ENCODE data around the gene MARK3.
A peak's percentile ranks its signal among the peaks of the same experiment; 100 is the strongest.

The MARK3 gene

DNA sequence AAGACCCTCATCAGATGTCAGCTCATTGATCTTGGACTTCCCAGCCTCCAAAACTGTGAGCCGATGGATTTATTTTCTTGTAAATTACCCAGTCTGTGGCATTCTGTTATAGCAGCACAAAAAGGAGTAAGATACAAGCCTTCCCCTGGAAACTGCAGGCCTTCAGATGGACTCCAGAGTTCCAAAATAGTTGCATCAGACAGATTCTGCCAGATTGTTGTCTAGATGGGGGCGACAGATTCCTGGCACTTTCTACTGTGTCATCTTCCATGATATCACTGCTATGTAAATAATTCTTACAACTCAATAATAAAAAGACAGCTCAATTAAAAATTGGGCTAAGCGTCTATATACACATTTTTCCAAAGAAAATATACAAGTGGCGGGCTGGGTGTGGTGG lies 17.2 kb upstream of the MARK3 start:
- no peak overlapping the region for H3K27ac ChIP-seq (ENCODE audit: low read depth, low read length)
- no peak overlapping the region for H2AK5ac ChIP-seq (ENCODE audit: low read length)
- no peak overlapping the region for H2AFZ ChIP-seq (ENCODE audit: insufficient read depth, low read length, poor library complexity)
- H2BK120ac ChIP-seq (ENCODE audit: insufficient read depth, low read length, poor library complexity), result no peak overlapping the region
- WGBS (ENCODE audit: extremely low coverage, insufficient coverage, insufficient read length), result no CpG with 5 or more reads among the region's 4 CpGs
- DNase-seq, result peak in 1 of 2 donors; percentile 58
- H3K27me3 ChIP-seq (ENCODE audit: insufficient read depth, low read length), result no peaks in the 10 kb centered on the region
- H3K9me3 ChIP-seq (ENCODE audit: insufficient read depth, low read depth, low read length), result peaks cover under 1% of the 10 kb centered on the region
- H3K14ac ChIP-seq (ENCODE audit: low read length), result no peak overlapping the region
- no peaks in the 10 kb centered on the region for H3K79me2 ChIP-seq (ENCODE audit: control insufficient read depth, insufficient read depth, low read length, poor library complexity)
- no peak overlapping the region for H4K91ac ChIP-seq (ENCODE audit: low read depth, low read length)
- H3K79me1 ChIP-seq (ENCODE audit: low read length), result no peaks in the 10 kb centered on the region
- no peak overlapping the region for H3K4me2 ChIP-seq (ENCODE audit: low read length)
- H2BK12ac ChIP-seq (ENCODE audit: low read length), result no peak overlapping the region
- no peak overlapping the region for H3K4me3 ChIP-seq (ENCODE audit: low read depth, low read length)
- no peak overlapping the region for H2BK5ac ChIP-seq (ENCODE audit: low read depth, low read length, poor library complexity)
- H4K8ac ChIP-seq (ENCODE audit: low read depth, low read length), result no peak overlapping the region
- no peak overlapping the region for H3K23ac ChIP-seq (ENCODE audit: low read length)
- no peak overlapping the region for H3K4ac ChIP-seq (ENCODE audit: low read depth, low read length)
- no peak overlapping the region for H3K9ac ChIP-seq (ENCODE audit: low read length)
- no peak overlapping the region for H3K18ac ChIP-seq (ENCODE audit: low read length)
- no peaks in the 10 kb centered on the region for H3K36me3 ChIP-seq (ENCODE audit: control insufficient read depth in 1 of 2, insufficient read depth in 2 of 2, low read length in 2 of 2)
- peaks cover 0 to 3% of the 10 kb centered on the region in 2 experiments for H3K4me1 ChIP-seq (ENCODE audit: control insufficient read depth in 1 of 2, insufficient read depth in 2 of 2, low read length in 2 of 2)
- no peak overlapping the region for H4K12ac ChIP-seq (ENCODE audit: low read depth, low read length)

DNA sequence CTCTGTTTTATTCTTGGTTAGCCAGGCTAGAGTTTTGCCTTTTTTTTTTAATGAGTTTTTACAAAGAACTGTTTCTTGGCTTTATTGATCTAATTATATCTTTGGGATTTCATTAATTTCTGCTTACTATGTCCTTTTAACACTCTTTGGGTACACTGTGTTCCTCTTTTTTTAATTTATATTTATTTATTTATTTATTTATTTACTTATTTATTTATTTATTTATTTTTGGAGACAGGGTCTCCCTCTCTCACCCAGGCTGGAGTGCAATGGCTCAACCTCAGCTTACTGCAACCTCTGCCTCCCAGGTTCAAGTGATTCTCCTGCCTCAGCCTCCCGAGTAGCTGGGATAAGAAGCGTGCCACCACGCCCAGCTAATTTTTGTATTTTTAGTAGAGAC lies 15.1 kb upstream of the MARK3 start:
- no peak overlapping the region for H2BK12ac ChIP-seq (ENCODE audit: low read length)
- no peak overlapping the region for H3K4ac ChIP-seq (ENCODE audit: low read depth, low read length)
- DNase-seq, result no peak
- no peak overlapping the region for H4K8ac ChIP-seq (ENCODE audit: low read depth, low read length)
- no peaks in the 10 kb centered on the region for H3K79me1 ChIP-seq (ENCODE audit: low read length)
- no peak overlapping the region for H3K9ac ChIP-seq (ENCODE audit: low read length)
- H2AFZ ChIP-seq (ENCODE audit: insufficient read depth, low read length, poor library complexity), result no peak overlapping the region
- no peak overlapping the region for H2BK120ac ChIP-seq (ENCODE audit: insufficient read depth, low read length, poor library complexity)
- no CpG with 5 or more reads among the region's 3 CpGs for WGBS (ENCODE audit: extremely low coverage, insufficient coverage, insufficient read length)
- H2BK5ac ChIP-seq (ENCODE audit: low read depth, low read length, poor library complexity), result no peak overlapping the region
- H4K91ac ChIP-seq (ENCODE audit: low read depth, low read length), result no peak overlapping the region
- no peaks in the 10 kb centered on the region for H3K27me3 ChIP-seq (ENCODE audit: insufficient read depth, low read length)
- H3K4me1 ChIP-seq (ENCODE audit: control insufficient read depth in 1 of 2, insufficient read depth in 2 of 2, low read length in 2 of 2), result peaks cover 0 to 3% of the 10 kb centered on the region in 2 experiments
- no peak overlapping the region for H3K14ac ChIP-seq (ENCODE audit: low read length)
- H3K79me2 ChIP-seq (ENCODE audit: control insufficient read depth, insufficient read depth, low read length, poor library complexity), result no peaks in the 10 kb centered on the region
- no peaks in the 10 kb centered on the region for H3K9me3 ChIP-seq (ENCODE audit: insufficient read depth, low read depth, low read length)
- no peak overlapping the region for H3K23ac ChIP-seq (ENCODE audit: low read length)
- no peak overlapping the region for H3K4me2 ChIP-seq (ENCODE audit: low read length)
- no peak overlapping the region for H4K12ac ChIP-seq (ENCODE audit: low read depth, low read length)
- no peaks in the 10 kb centered on the region for H3K36me3 ChIP-seq (ENCODE audit: control insufficient read depth in 1 of 2, insufficient read depth in 2 of 2, low read length in 2 of 2)
- no peak overlapping the region for H3K27ac ChIP-seq (ENCODE audit: low read depth, low read length)
- H3K18ac ChIP-seq (ENCODE audit: low read length), result no peak overlapping the region
- H2AK5ac ChIP-seq (ENCODE audit: low read length), result no peak overlapping the region
- H3K4me3 ChIP-seq (ENCODE audit: low read depth, low read length), result no peak overlapping the region

DNA sequence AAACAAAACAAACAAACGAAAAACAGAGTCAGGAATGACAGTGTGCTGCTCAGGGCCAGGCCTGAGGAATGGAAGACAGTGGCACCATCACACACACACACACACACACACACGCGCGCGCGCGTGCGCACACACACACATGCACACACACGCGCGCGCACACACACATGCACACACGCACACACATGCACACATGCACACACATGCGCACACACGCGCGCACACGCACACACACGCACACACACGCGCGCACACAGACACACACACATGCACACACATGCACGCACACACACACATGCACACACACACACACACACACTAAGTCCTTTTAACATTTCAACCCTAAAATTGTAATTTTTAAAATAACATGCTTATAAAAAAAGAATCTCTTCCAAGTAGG lies 13.2 kb upstream of the MARK3 start:
- no peak for DNase-seq
- WGBS (ENCODE audit: extremely low coverage, insufficient coverage, insufficient read length), result no CpG with 5 or more reads among the region's 23 CpGs

DNA sequence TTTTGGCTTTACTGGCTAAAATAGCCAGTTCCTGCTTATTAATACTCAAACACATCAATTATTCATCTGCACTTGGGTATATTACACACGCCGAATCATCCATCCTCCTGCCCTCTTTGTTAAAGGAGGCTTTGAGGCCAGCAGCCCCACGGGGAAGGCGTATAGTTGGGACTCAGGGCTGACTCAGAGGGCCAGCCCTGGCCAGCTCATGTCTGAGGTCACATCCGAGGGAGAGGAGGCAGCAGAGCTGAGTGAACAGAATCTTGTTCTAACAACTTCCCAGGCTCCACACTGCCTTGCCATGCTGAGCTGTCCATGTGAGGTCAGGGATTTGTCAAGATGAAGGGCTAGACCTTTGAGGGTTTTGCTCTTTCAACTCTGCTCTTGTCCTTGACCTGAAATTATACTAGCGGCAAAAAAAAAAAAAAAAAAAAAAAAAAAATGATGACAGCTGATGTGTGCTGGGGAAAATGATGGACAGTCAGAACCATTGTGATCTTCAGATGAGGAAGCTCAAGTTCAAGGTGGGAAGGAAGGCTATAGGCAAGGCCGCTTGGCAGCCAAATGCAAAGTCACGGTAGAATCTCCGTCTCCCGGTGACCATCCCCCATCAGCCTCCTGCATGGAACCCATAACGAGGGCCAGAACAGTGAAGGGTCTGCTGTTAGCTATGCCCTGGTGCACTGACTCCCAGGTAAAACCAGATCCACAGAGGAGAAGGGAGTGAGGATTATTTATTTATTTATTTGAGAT lies 12.5 kb upstream of the MARK3 start:
- H3K23ac ChIP-seq (ENCODE audit: low read length), result no peak overlapping the region
- H2AK5ac ChIP-seq (ENCODE audit: low read length), result no peak overlapping the region
- no peak overlapping the region for H2BK5ac ChIP-seq (ENCODE audit: low read depth, low read length, poor library complexity)
- no CpG with 5 or more reads among the region's 11 CpGs for WGBS (ENCODE audit: extremely low coverage, insufficient coverage, insufficient read length)
- H4K12ac ChIP-seq (ENCODE audit: low read depth, low read length), result no peak overlapping the region
- no peak overlapping the region for H3K4me3 ChIP-seq (ENCODE audit: low read depth, low read length)
- peak; percentile 26 to 31 for DNase-seq
- H3K14ac ChIP-seq (ENCODE audit: low read length), result no peak overlapping the region
- no peaks in the 10 kb centered on the region for H3K27me3 ChIP-seq (ENCODE audit: insufficient read depth, low read length)
- no peak overlapping the region for H2BK12ac ChIP-seq (ENCODE audit: low read length)
- H3K9me3 ChIP-seq (ENCODE audit: insufficient read depth, low read depth, low read length), result no peaks in the 10 kb centered on the region
- H2BK120ac ChIP-seq (ENCODE audit: insufficient read depth, low read length, poor library complexity), result no peak overlapping the region
- no peaks in the 10 kb centered on the region for H3K79me1 ChIP-seq (ENCODE audit: low read length)
- no peaks in the 10 kb centered on the region for H3K79me2 ChIP-seq (ENCODE audit: control insufficient read depth, insufficient read depth, low read length, poor library complexity)
- H3K18ac ChIP-seq (ENCODE audit: low read length), result no peak overlapping the region
- no peak overlapping the region for H2AFZ ChIP-seq (ENCODE audit: insufficient read depth, low read length, poor library complexity)
- H3K4ac ChIP-seq (ENCODE audit: low read depth, low read length), result no peak overlapping the region
- H4K8ac ChIP-seq (ENCODE audit: low read depth, low read length), result no peak overlapping the region
- no peak overlapping the region for H3K27ac ChIP-seq (ENCODE audit: low read depth, low read length)
- H3K4me2 ChIP-seq (ENCODE audit: low read length), result no peak overlapping the region
- H3K36me3 ChIP-seq (ENCODE audit: control insufficient read depth in 1 of 2, insufficient read depth in 2 of 2, low read length in 2 of 2), result no peaks in the 10 kb centered on the region
- no peak overlapping the region for H3K9ac ChIP-seq (ENCODE audit: low read length)
- peaks cover 0 to 3% of the 10 kb centered on the region in 2 experiments for H3K4me1 ChIP-seq (ENCODE audit: control insufficient read depth in 1 of 2, insufficient read depth in 2 of 2, low read length in 2 of 2)
- H4K91ac ChIP-seq (ENCODE audit: low read depth, low read length), result no peak overlapping the region

More for the DNA sequence above, 13.2 kb upstream of the MARK3 start:
- no peak overlapping the region for H4K91ac ChIP-seq (ENCODE audit: low read depth, low read length)
- no peak overlapping the region for H3K18ac ChIP-seq (ENCODE audit: low read length)
- no peaks in the 10 kb centered on the region for H3K79me1 ChIP-seq (ENCODE audit: low read length)
- no peak overlapping the region for H3K14ac ChIP-seq (ENCODE audit: low read length)
- no peak overlapping the region for H2AFZ ChIP-seq (ENCODE audit: insufficient read depth, low read length, poor library complexity)
- H2BK12ac ChIP-seq (ENCODE audit: low read length), result no peak overlapping the region
- H3K4me1 ChIP-seq (ENCODE audit: control insufficient read depth in 1 of 2, insufficient read depth in 2 of 2, low read length in 2 of 2), result peaks cover 0 to 3% of the 10 kb centered on the region in 2 experiments
- no peak overlapping the region for H2BK5ac ChIP-seq (ENCODE audit: low read depth, low read length, poor library complexity)
- no peak overlapping the region for H2AK5ac ChIP-seq (ENCODE audit: low read length)
- no peaks in the 10 kb centered on the region for H3K79me2 ChIP-seq (ENCODE audit: control insufficient read depth, insufficient read depth, low read length, poor library complexity)
- H3K4me2 ChIP-seq (ENCODE audit: low read length), result no peak overlapping the region
- H3K27ac ChIP-seq (ENCODE audit: low read depth, low read length), result no peak overlapping the region
- H3K9ac ChIP-seq (ENCODE audit: low read length), result no peak overlapping the region
- H4K12ac ChIP-seq (ENCODE audit: low read depth, low read length), result no peak overlapping the region
- no peak overlapping the region for H4K8ac ChIP-seq (ENCODE audit: low read depth, low read length)
- no peak overlapping the region for H2BK120ac ChIP-seq (ENCODE audit: insufficient read depth, low read length, poor library complexity)
- no peaks in the 10 kb centered on the region for H3K36me3 ChIP-seq (ENCODE audit: control insufficient read depth in 1 of 2, insufficient read depth in 2 of 2, low read length in 2 of 2)
- H3K4me3 ChIP-seq (ENCODE audit: low read depth, low read length), result peak overlapping the region; percentile 61
- H3K27me3 ChIP-seq (ENCODE audit: insufficient read depth, low read length), result no peaks in the 10 kb centered on the region
- H3K9me3 ChIP-seq (ENCODE audit: insufficient read depth, low read depth, low read length), result no peaks in the 10 kb centered on the region
- no peak overlapping the region for H3K23ac ChIP-seq (ENCODE audit: low read length)
- H3K4ac ChIP-seq (ENCODE audit: low read depth, low read length), result no peak overlapping the region
